CD4-positive, alpha-beta memory T cell (primary cell): ENCODE data around the gene DLG4. TPM values are rescaled to one million over a fixed set of nuclear protein-coding genes. Genes with fewer than 3 reads are reported as not detected.
A peak's percentile ranks its signal among the peaks of the same experiment; 100 is the strongest.

Source experiments
- CTCF ChIA-PET: fragments of 350-600 bp; sonication (Branson Sonifier 250); formaldehyde crosslinking; loops from one replicate; lab custom pipeline; 2021; ENCODE audit warnings: inconsistent platforms; ENCODE audit not compliant: partially characterized antibody; lab: Charles Lee
- POLR2A ChIA-PET: fragments of 350-600 bp; sonication (Branson Sonifier 250); formaldehyde crosslinking; loops from one replicate; lab custom pipeline; 2021; ENCODE audit not compliant: partially characterized antibody; lab: Charles Lee
- DNase-seq, 5 donors: peaks; one replicate each; pipeline versions ENCODE4 v3.0.0 to v3.0.0-alpha.2; 2020 to 2022; ENCODE audit warnings: mixed read lengths in 1 of 5
- H3K27ac ChIP-seq: one replicate; pipeline ENCODE4 v1.7.0; 2013; ENCODE audit warnings: low read depth, low read length
- H3K27me3 ChIP-seq: 2 replicates; pipeline ENCODE4 v1.7.0; 2013; ENCODE audit warnings: mild to moderate bottlenecking, low read length, moderate library complexity; ENCODE audit not compliant: insufficient read depth
- H3K36me3 ChIP-seq: 2 replicates; pipeline ENCODE4 v1.7.0; 2013; ENCODE audit warnings: mild to moderate bottlenecking, low read length, moderate library complexity; ENCODE audit not compliant: insufficient read depth
- H3K4me1 ChIP-seq: 2 replicates; pipeline ENCODE4 v1.7.0; 2013; ENCODE audit warnings: mild to moderate bottlenecking, low read length, moderate library complexity; ENCODE audit not compliant: insufficient read depth
- H3K4me3 ChIP-seq, 2 donors: one replicate each; pipeline ENCODE4 v1.7.0; 2013; ENCODE audit warnings: low read length in 2 of 2, mild to moderate bottlenecking in 1 of 2
- H3K9me3 ChIP-seq, 2 donors: one replicate each; pipeline ENCODE4 v1.7.0; 2013; ENCODE audit warnings: low read length in 2 of 2, control low read depth in 1 of 2; ENCODE audit not compliant: control insufficient read depth in 1 of 2
- H3K27ac Mint-ChIP-seq, 7 donors: one replicate each; pipeline ENCODE4 v1.8.0; 2020 to 2021; ENCODE audit warnings: mixed read lengths in 7 of 7, mild to moderate bottlenecking in 6 of 7, inconsistent platforms in 3 of 7, moderate library complexity in 3 of 7
- H3K27me3 Mint-ChIP-seq, 2 donors: one replicate each; pipeline ENCODE4 v1.8.0; 2020 to 2021; ENCODE audit warnings: mixed read lengths in 2 of 2
- H3K36me3 Mint-ChIP-seq, 2 donors: one replicate each; pipeline ENCODE4 v1.8.0; 2020 to 2021; ENCODE audit warnings: mixed read lengths in 2 of 2, inconsistent platforms in 1 of 2, mild to moderate bottlenecking in 1 of 2
- H3K4me1 Mint-ChIP-seq, 4 donors: one replicate each; pipeline ENCODE4 v1.8.0; 2020 to 2021; ENCODE audit warnings: mixed read lengths in 4 of 4, mild to moderate bottlenecking in 1 of 4
- H3K4me3 Mint-ChIP-seq, 8 donors: one replicate each; pipeline ENCODE4 v1.8.0; 2020 to 2021; ENCODE audit warnings: mixed read lengths in 8 of 8, mild to moderate bottlenecking in 7 of 8, moderate library complexity in 6 of 8, inconsistent platforms in 3 of 8
- H3K9me3 Mint-ChIP-seq, 8 donors: one replicate each; pipeline ENCODE4 v1.8.0; 2020 to 2021; ENCODE audit warnings: mixed read lengths in 8 of 8, mild to moderate bottlenecking in 5 of 8, inconsistent platforms in 3 of 8, moderate library complexity in 1 of 8
- intact Hi-C: fragments of 100-400 bp; cut with micrococcal nuclease; formaldehyde crosslinking; loops from one replicate; pipeline ENCODE4 v1.15.1; 2023
- polyA plus RNA-seq, 2 donors: library from polyadenylated mRNA; unstranded; fragments of 300-500 nt; fragmentation: Illumina TruSeq; gene quantifications; one replicate each; pipeline ENCODE4 v1.2.3, GENCODE V29; 2021
- total RNA-seq, 2 experiments: library from RNA; stranded (reverse); gene quantifications; one replicate each; pipeline ENCODE4 v1.2.3, GENCODE V29; 2021

DLG4 gene
- total and polyA plus RNA-seq, 4 experiments from 2014 or later = 0.44 to 7.6 (median 3.9) TPM

DNA sequence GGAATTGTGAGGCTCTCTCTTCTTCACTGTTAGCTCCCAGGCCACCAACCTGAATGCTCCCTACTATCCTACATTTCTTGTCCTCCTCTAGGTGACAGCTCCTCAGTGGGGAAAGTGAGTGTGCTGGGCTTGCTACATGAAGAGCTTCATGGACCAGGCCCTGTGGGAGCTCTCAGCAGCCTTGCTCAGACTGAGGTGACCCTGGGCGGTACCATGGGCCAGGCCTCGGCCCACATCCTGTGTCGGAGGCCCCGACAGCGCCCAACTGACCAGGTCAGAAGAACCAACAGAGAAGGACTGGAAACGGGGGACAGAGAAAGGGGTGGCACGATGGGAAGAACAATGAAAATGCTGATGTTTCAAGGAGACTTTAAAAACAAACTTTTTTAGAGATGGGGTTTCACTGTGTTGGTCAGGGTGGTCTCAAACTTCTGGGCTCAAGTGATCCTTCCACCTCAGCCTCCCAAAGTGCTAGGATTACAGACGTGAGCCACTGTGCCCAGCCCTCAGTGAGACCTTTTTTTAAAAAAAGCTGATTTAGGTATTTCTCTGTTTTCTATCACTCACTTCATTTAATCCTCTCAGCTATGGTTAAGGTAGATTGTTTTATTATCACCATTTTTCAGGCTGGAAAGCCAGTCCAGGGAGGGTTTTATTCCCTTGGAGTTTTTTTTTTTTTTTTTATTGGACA, 37.3 kb upstream of the DLG4 start:
- H3K27me3 ChIP-seq = no peaks in the 10 kb centered on the region
- peak overlapping the region in 2 of 7 donors; percentile 40 to 87 for H3K27ac Mint-ChIP-seq
- H3K9me3 Mint-ChIP-seq = peaks cover 0 to 1% (median 0%) of the 10 kb centered on the region in 8 donors
- no peak for DNase-seq
- no peak overlapping the region for H3K4me3 Mint-ChIP-seq
- CTCF ChIA-PET = interaction anchor here (0.9 to 1.5 kb wide), 3 partner anchors 24 to 40 kb away, joined by 3 to 4 read pairs (median 4); partner anchors contain the start of genes ACADVL and DLG4
- H3K36me3 ChIP-seq = peaks cover 7% of the 10 kb centered on the region
- H3K36me3 Mint-ChIP-seq = peaks cover 18 to 56% of the 10 kb centered on the region in 2 donors
- no peaks in the 10 kb centered on the region for H3K9me3 ChIP-seq
- H3K27me3 Mint-ChIP-seq = peaks cover 0 to 3% of the 10 kb centered on the region in 2 donors
- POLR2A ChIA-PET = interaction anchor here (1.0 to 3.0 kb wide), 3 partner anchors 15 to 50 kb away, joined by 3 to 10 read pairs (median 3); partner anchors contain the start of genes DVL2 and GABARAP
- intact Hi-C loops = no loop called here
- H3K27ac ChIP-seq = no peak overlapping the region
- H3K4me1 Mint-ChIP-seq = peaks cover 10 to 32% (median 18%) of the 10 kb centered on the region in 4 donors
- peaks cover 21% of the 10 kb centered on the region for H3K4me1 ChIP-seq
- no peak overlapping the region for H3K4me3 ChIP-seq

GRCh38 chr17:7254511-7254910, 34.9 kb upstream of the DLG4 start:
- ChIA-PET POLR2A (interaction anchor here (1.0 kb wide), 1 partner anchor 9 kb away, joined by 3 read pairs; no protein-coding TSS in a partner anchor), CTCF (interaction anchor here (0.8 to 1.5 kb wide), 3 partner anchors 9 to 208 kb away, joined by 3 to 4 read pairs (median 3); no protein-coding TSS in a partner anchor)
- no peak overlapping the region for H3K4me3 ChIP-seq
- H3K27ac ChIP-seq = no peak overlapping the region
- DNase-seq = no peak
- Mint-ChIP-seq H3K27ac (peak overlapping the region in 4 of 7 donors; percentile 22 to 58 (median 50)), H3K9me3 (peaks cover 0 to 1% (median 0%) of the 10 kb centered on the region in 8 donors), H3K27me3 (no peaks in the 10 kb centered on the region), H3K4me1 (peaks cover 19 to 39% (median 28%) of the 10 kb centered on the region in 4 donors), H3K36me3 (peaks cover 17 to 63% of the 10 kb centered on the region in 2 donors), H3K4me3 (peak overlapping the region in 1 of 8 donors; percentile 36)
- no peaks in the 10 kb centered on the region for H3K9me3 ChIP-seq
- H3K27me3 ChIP-seq = no peaks in the 10 kb centered on the region
- intact Hi-C loops = loop anchor here (5.0 kb wide), 2 partner anchors 207 to 318 kb away; no protein-coding TSS in a partner anchor
- H3K36me3 ChIP-seq = peaks cover 7% of the 10 kb centered on the region
- peaks cover 24% of the 10 kb centered on the region for H3K4me1 ChIP-seq

GRCh38 chr17:7253082-7253481, 33.4 kb upstream of the DLG4 start:
- DNase-seq = no peak

DNA sequence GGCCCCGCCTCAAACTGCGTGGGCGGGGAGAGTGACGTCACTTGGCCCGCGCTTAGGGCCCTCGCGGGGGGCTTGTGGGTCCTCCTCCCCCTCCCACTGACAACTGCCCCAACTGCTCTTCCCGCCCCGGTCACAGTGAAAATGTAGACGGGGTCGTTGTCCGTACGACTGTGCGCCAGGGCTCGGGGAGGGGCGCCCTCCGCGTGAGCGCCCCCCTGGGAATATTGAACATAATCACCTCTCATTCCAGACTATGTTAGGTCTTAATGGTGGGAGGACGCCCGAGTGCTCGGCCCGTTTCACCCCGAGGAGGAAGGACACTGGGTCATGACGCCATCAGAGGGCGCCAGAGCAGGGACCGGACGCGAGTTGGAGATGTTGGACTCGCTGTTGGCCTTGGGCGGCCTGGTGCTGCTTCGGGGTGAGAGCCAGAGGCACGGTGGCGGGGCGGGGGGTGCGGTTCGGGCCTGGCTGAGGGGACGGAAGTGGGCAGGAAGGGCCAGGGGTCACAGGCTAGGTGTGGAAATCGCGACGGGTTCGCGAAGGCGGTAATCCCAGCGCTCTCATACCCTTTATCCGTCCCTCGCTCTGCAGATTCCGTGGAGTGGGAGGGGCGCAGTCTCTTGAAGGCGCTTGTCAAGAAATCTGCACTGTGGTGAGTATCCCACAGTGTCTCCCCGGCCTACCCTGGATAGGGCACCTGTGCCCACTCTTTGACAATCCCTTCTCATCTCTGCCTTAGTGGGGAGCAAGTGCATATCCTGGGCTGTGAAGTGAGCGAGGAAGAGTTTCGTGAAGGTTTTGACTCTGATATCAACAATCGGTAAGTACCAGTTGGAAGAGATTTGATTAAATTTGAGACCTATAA, 32.8 kb upstream of the DLG4 start, which contains the start of gene ELP5:
ELP5 (plus strand) TSS at position 40 of the 868 bp plus-strand sequence; CDS start at position 376, 336 bp downstream.
- Mint-ChIP-seq H3K36me3 (peaks cover 12 to 51% of the 10 kb centered on the region in 2 donors), H3K9me3 (peaks cover 0 to 1% (median 0%) of the 10 kb centered on the region in 8 donors), H3K27me3 (no peaks in the 10 kb centered on the region), H3K27ac (peak within 1 kb of the TSS; percentile 98 to 100 (median 99)), H3K4me3 (peak within 1 kb of the TSS; percentile 91 to 97 (median 95)), H3K4me1 (peaks cover 25 to 49% (median 38%) of the 10 kb centered on the region in 4 donors)
- Histone ChIP-seq H3K27ac (peak within 1 kb of the TSS; percentile 98), H3K9me3 (no peaks in the 10 kb centered on the region), H3K4me1 (peaks cover 37% of the 10 kb centered on the region), H3K36me3 (peaks cover 4% of the 10 kb centered on the region), H3K4me3 (peak within 1 kb of the TSS; percentile 71 to 92), H3K27me3 (no peaks in the 10 kb centered on the region)
- ChIA-PET POLR2A (interaction anchor here (1.0 to 4.8 kb wide), 6 partner anchors 13 to 232 kb away, joined by 3 to 115 read pairs (median 6); partner anchors contain the start of genes ACADVL, DLG4, DVL2 and GABARAP), CTCF (no interaction called here)
- intact Hi-C loops = loop anchor here (1.0 to 5.0 kb wide), 8 partner anchors 9 to 320 kb away; partner anchors contain the start of genes EIF5A, PHF23, POLR2A and TMEM256
- DNase-seq = peak in 4 of 5 donors; percentile 86 to 92 (median 88)

More at GRCh38 chr17:7253082-7253481, 33.4 kb upstream of the DLG4 start:
- Mint-ChIP-seq H3K27ac (peak overlapping the region; percentile 98 to 100 (median 99)), H3K4me1 (peaks cover 25 to 49% (median 38%) of the 10 kb centered on the region in 4 donors), H3K9me3 (peaks cover 0 to 1% (median 0%) of the 10 kb centered on the region in 8 donors), H3K27me3 (no peaks in the 10 kb centered on the region), H3K4me3 (peak overlapping the region; percentile 91 to 97 (median 94)), H3K36me3 (peaks cover 12 to 54% of the 10 kb centered on the region in 2 donors)
- H3K27me3 ChIP-seq = no peaks in the 10 kb centered on the region
- POLR2A ChIA-PET = no interaction called here
- peak overlapping the region; percentile 98 for H3K27ac ChIP-seq
- intact Hi-C loops = loop anchor here (2.0 to 5.0 kb wide), 3 partner anchors 206 to 319 kb away; partner anchors contain the start of gene POLR2A
- no peaks in the 10 kb centered on the region for H3K9me3 ChIP-seq
- CTCF ChIA-PET = no interaction called here
- H3K4me1 ChIP-seq = peaks cover 37% of the 10 kb centered on the region
- peak overlapping the region; percentile 71 to 92 for H3K4me3 ChIP-seq
- peaks cover 4% of the 10 kb centered on the region for H3K36me3 ChIP-seq

DNA sequence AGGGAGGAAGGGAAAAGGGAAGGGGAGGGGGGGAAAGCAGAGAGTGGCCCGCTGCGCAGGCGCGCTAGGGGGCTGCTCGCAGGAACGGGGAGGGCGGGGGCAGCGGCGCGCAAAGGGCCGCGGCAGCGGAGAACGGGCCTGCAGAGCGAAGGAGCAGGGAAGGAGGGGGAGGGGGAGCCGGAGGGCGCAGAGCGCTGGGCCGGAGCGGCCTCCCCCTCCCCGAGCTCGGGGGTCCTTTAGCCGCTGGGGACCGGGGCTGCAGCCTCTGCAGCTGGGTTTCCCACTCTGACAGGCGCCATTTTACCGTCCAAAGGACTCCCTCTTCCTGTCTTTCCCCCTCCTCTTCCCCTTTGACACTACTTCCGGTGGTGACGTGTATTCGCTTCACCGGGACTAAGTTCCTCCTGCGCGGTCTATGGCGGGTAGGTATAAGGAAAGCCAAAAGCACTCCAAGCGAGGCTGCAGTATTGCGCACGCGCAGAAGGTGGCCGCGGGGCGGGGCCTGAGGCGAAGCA, 32.1 kb upstream of the DLG4 start, which contains the start of gene CTDNEP1:
CTDNEP1 (minus strand) TSS at position 74 of the 515 bp plus-strand sequence. CDS start 438 bp downstream, outside the sequence.
- H3K4me1 Mint-ChIP-seq = peaks cover 25 to 53% (median 40%) of the 10 kb centered on the region in 4 donors
- Histone ChIP-seq H3K4me1 (peaks cover 37% of the 10 kb centered on the region), H3K27me3 (no peaks in the 10 kb centered on the region), H3K27ac (peak within 1 kb of the TSS; percentile 98), H3K4me3 (peak within 1 kb of the TSS; percentile 71 to 92), H3K9me3 (no peaks in the 10 kb centered on the region), H3K36me3 (peaks cover 7% of the 10 kb centered on the region)
- H3K9me3 Mint-ChIP-seq = peaks cover 0 to 1% (median 0%) of the 10 kb centered on the region in 8 donors
- intact Hi-C loops = loop anchor here (1.0 to 5.0 kb wide), 8 partner anchors 10 to 321 kb away; partner anchors contain the start of genes EIF5A, PHF23, POLR2A and TMEM256
- CTCF ChIA-PET = interaction anchor here (0.8 to 1.7 kb wide), 2 partner anchors 15 to 206 kb away, joined by 3 read pairs; no protein-coding TSS in a partner anchor
- H3K27ac Mint-ChIP-seq = peak within 1 kb of the TSS; percentile 98 to 100 (median 99)
- no peaks in the 10 kb centered on the region for H3K27me3 Mint-ChIP-seq
- peak; percentile 99 to 100 (median 99) for DNase-seq
- POLR2A ChIA-PET = interaction anchor here (0.6 to 4.8 kb wide), 13 partner anchors 10 to 436 kb away, joined by 3 to 115 read pairs (median 4); partner anchors contain the start of genes ACADVL, ACAP1, DLG4 and DVL2
- H3K36me3 Mint-ChIP-seq = peaks cover 12 to 48% of the 10 kb centered on the region in 2 donors
- H3K4me3 Mint-ChIP-seq = peak within 1 kb of the TSS; percentile 91 to 97 (median 95)
